Effector memory CD4-positive, alpha-beta T cell (primary cell): ENCODE results near the gene CLASP1.
"Not testable (repeated sequence)": the region's sequence is repeated elsewhere in the genome, so short reads cannot be mapped to it uniquely, and the experiment has no call there.

Experiments used
- DNase-seq, 3 donors: peaks; one replicate each; pipeline ENCODE4 v3.0.0-alpha.2; 2020
- H3K27ac ChIP-seq: 2 replicates; pipeline ENCODE4 v1.7.0; 2013; ENCODE audit warnings: mild to moderate bottlenecking, low read length, moderate library complexity; ENCODE audit not compliant: insufficient read depth, poor library complexity, severe bottlenecking
- H3K27me3 ChIP-seq: replicated peaks from 2 replicates; pipeline ENCODE4 v1.7.0; 2013; ENCODE audit warnings: mild to moderate bottlenecking, low read length; ENCODE audit not compliant: insufficient read depth, control insufficient read depth, poor library complexity, severe bottlenecking
- H3K36me3 ChIP-seq: 2 replicates; pipeline ENCODE4 v1.7.0; 2013; ENCODE audit warnings: mild to moderate bottlenecking, low read length, moderate library complexity; ENCODE audit not compliant: control insufficient read depth, insufficient read depth
- H3K4me1 ChIP-seq: 2 replicates; pipeline ENCODE4 v1.7.0; 2013; ENCODE audit warnings: low read length, mild to moderate bottlenecking; ENCODE audit not compliant: control insufficient read depth, insufficient read depth, poor library complexity, severe bottlenecking
- H3K4me3 ChIP-seq: 2 replicates; pipeline ENCODE4 v1.7.0; 2013; ENCODE audit warnings: low read length, low read depth, mild to moderate bottlenecking; ENCODE audit not compliant: insufficient read depth, poor library complexity, severe bottlenecking
- H3K9me3 ChIP-seq: 2 replicates; pipeline ENCODE4 v1.7.0; 2013; ENCODE audit warnings: mild to moderate bottlenecking, low read length, moderate library complexity; ENCODE audit not compliant: control insufficient read depth

The CLASP1 gene

DNA sequence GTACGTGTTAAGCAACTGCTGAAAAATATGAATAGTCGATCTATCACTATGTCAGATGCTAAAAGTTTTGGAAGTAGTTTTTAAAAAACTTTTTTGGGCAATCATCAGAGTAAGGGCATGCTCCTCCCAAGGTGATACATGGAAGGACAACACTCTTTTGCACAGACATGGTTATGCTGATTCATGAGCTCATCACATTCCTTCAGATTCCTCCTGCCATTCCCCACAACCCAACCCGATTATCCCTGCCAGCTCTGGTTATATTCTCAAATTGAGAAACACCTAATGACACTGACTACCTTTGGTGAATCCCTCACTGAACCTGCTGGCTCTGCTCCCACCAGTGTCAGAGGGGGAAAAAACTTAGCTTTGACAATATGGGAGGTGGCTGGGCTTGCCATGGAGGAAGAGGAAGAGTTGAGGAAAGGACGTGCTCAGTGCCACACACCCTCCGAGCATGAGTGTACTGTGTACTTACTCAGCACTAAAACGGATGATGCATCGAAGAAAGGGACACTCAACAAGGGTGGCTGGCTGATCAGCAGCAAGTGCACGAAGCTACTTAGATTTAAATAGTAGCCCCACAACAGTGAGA is 202.5 kb downstream of the CLASP1 start:
- Histone ChIP-seq H3K27ac (no peak overlapping the region), H3K36me3 (peaks cover 69% of the 10 kb centered on the region), H3K4me1 (no peaks in the 10 kb centered on the region), H3K9me3 (no peaks in the 10 kb centered on the region), H3K4me3 (no peak overlapping the region), H3K27me3 (no peaks in the 10 kb centered on the region)
- DNase-seq, result no peak

DNA sequence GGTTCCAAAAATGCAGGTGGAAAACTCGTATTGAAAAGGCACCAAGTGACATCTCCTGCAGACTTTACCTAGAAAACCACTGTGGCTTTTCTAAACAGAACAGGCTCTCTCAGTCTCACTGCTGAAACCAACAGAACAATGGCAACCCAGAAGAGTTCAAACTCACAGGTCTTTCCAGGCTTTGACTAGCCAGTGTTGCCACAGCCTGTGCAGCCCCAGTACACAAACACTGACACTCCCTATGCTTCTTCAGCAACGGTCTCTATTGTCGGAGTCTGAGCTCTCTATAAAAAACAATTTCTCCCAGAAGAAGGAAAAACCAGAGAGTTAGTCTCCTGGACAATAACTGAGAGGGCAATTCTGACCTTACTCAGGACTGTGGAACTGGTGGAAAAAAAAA is 206.4 kb downstream of the CLASP1 start:
- DNase-seq, result no peak
- peaks cover 34% of the 10 kb centered on the region for H3K36me3 ChIP-seq
- H3K4me1 ChIP-seq, result no peaks in the 10 kb centered on the region
- no peaks in the 10 kb centered on the region for H3K27me3 ChIP-seq
- no peaks in the 10 kb centered on the region for H3K9me3 ChIP-seq
- H3K27ac ChIP-seq, result no peak overlapping the region
- H3K4me3 ChIP-seq, result no peak overlapping the region

- not testable (repeated sequence) for H3K4me3 ChIP-seq, H3K27ac ChIP-seq, H3K27me3 ChIP-seq, H3K9me3 ChIP-seq, H3K4me1 ChIP-seq, H3K36me3 ChIP-seq, DNase-seq
Measured at GRCh38 chr2:121438290-121438689, 211.0 kb downstream of the CLASP1 start.

DNA sequence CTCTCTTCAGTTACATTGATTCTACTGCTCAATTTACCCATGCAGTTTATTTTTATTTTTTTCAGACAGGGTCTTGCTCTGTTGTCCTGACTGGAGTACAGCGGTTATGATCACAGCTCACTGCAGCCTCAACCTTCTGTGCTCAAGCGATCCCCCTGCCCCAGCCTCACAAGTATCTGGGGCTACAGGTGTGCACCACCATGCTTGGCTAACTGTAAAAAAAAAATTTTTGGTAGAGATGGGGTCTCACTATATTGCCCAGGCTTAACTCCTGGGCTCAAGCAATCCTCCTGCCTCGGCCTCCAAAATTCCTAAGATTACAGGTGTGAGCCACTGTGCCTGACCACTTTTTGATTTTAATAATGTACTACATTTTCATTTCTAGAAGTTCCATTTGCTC is 212.3 kb downstream of the CLASP1 start:
- H3K9me3 ChIP-seq, result no peaks in the 10 kb centered on the region
- no peak overlapping the region for H3K4me3 ChIP-seq
- no peaks in the 10 kb centered on the region for H3K4me1 ChIP-seq
- H3K27me3 ChIP-seq, result no peaks in the 10 kb centered on the region
- no peak for DNase-seq
- no peak overlapping the region for H3K27ac ChIP-seq
- no peaks in the 10 kb centered on the region for H3K36me3 ChIP-seq

GRCh38 chr2:121435790-121436189 is 213.5 kb downstream of the CLASP1 start:
- Histone ChIP-seq H3K27ac (no peak overlapping the region), H3K4me1 (no peaks in the 10 kb centered on the region), H3K4me3 (no peak overlapping the region), H3K27me3 (no peaks in the 10 kb centered on the region), H3K9me3 (no peaks in the 10 kb centered on the region), H3K36me3 (no peaks in the 10 kb centered on the region)
- no peak for DNase-seq

- Histone ChIP-seq H3K4me1 (no peaks in the 10 kb centered on the region), H3K36me3 (peaks cover 18% of the 10 kb centered on the region), H3K4me3 (no peak overlapping the region), H3K27me3 (no peaks in the 10 kb centered on the region), H3K27ac (no peak overlapping the region), H3K9me3 (no peaks in the 10 kb centered on the region)
- DNase-seq, result no peak
Measured at GRCh38 chr2:121431214-121431613, 218.0 kb downstream of the CLASP1 start.

DNA sequence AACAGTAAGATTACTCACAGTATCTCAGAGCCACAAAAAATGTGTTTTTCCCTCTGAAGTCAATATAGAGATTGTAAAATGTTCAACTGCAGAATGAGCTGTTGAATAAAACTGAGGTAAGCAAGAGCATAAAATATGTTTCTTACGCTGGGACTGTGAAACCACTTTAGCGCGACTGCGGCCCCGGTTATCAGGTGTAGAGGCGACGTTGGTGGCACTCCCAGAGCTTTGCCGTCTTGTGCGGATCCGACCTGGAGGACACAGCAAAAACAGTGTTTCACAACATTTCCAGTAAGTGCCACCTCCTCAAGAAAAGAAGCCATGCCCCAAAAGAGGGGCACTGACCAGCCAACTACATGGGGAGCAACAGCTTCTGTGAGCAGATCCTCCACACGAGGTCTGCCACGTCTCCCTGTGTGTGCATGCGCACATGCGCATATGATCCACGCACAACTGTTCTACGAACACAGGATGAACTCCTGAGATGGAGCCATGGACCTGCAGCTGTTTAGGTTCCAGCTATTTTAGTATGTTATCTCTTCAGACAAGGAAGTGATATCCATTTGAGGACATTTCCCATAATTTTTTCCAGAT is 219.2 kb downstream of the CLASP1 start:
- Histone ChIP-seq H3K27ac (no peak overlapping the region), H3K4me1 (no peaks in the 10 kb centered on the region), H3K9me3 (no peaks in the 10 kb centered on the region), H3K27me3 (no peaks in the 10 kb centered on the region), H3K4me3 (no peak overlapping the region), H3K36me3 (peaks cover 18% of the 10 kb centered on the region)
- DNase-seq, result no peak

- H3K27ac ChIP-seq, result no peak overlapping the region
- no peak overlapping the region for H3K4me3 ChIP-seq
- no peaks in the 10 kb centered on the region for H3K4me1 ChIP-seq
- no peaks in the 10 kb centered on the region for H3K27me3 ChIP-seq
- H3K9me3 ChIP-seq, result no peaks in the 10 kb centered on the region
- peaks cover 18% of the 10 kb centered on the region for H3K36me3 ChIP-seq
- no peak for DNase-seq
Measured at GRCh38 chr2:121429119-121429903, 220.0 kb downstream of the CLASP1 start.

DNA sequence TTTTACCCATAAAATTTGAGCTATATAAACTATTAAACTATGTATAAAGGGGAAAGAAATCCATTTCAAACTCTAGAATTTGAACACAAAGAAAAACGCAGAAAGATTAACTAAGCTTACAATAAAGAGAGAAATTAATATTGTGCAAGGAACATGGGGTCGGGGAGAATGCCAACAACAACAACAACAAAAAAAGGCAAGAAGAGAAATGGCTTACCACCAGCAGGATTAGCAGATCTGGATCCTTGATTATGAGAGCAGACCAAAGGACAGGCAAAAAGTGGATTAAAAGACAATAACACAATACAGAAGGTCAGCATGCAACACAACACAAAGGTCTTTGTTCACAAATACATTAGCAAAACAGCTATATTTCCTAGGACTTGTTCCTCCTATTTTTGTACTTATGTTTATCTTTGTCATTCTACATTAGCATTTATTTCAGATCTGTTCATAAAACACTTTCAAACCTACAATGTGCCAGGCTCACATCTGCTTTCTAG is 222.0 kb downstream of the CLASP1 start:
- no peak for DNase-seq
- no peaks in the 10 kb centered on the region for H3K9me3 ChIP-seq
- H3K27me3 ChIP-seq, result no peaks in the 10 kb centered on the region
- H3K4me3 ChIP-seq, result no peak overlapping the region
- peaks cover 18% of the 10 kb centered on the region for H3K36me3 ChIP-seq
- H3K4me1 ChIP-seq, result no peaks in the 10 kb centered on the region
- H3K27ac ChIP-seq, result no peak overlapping the region

DNA sequence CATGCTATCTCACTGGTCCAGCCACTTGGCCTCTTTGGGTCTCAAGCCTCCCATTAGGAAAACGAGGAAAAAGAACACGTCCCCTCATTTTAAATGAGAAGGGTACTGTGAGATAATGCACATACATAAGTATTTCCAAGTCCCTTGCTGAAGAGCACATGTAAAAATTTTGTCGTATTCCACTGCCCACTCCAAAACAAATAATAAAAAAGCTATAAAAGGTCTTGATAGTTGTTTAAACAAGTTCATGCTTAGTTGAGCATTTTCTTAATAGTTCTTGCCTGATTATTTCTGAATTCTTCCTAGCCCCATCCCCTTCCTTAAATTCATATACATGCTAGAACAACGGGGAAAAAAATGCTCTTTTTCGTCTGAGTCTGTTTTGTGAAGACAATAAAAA is 228.8 kb downstream of the CLASP1 start:
- Histone ChIP-seq H3K27me3 (no peaks in the 10 kb centered on the region), H3K36me3 (peaks cover 26% of the 10 kb centered on the region), H3K4me3 (no peak overlapping the region), H3K27ac (no peak overlapping the region), H3K9me3 (no peaks in the 10 kb centered on the region), H3K4me1 (no peaks in the 10 kb centered on the region)
- no peak for DNase-seq
